SJCRH30 (cell line): ENCODE data around the gene ACTN4. TPM values are rescaled to one million over a fixed set of nuclear protein-coding genes. Genes with fewer than 3 reads are reported as not detected.

Experiments used
- DNase-seq, 2 experiments: peaks; one replicate each; pipeline ENCODE4 v3.0.0-alpha.2; 2015 to 2020
- H3K27ac ChIP-seq: fragments of 250-450 bp; sonication (Bioruptor Pico); 2 replicates; pipeline ENCODE4 v1.5.1; 2020; ENCODE audit warnings: mild to moderate bottlenecking, moderate library complexity
- H3K27me3 ChIP-seq: fragments of 250-450 bp; sonication (Bioruptor Pico); 2 replicates; pipeline ENCODE4 v1.5.1; 2020; ENCODE audit warnings: mild to moderate bottlenecking, moderate library complexity
- H3K36me3 ChIP-seq: fragments of 250-450 bp; sonication (Bioruptor Pico); 2 replicates; pipeline ENCODE4 v1.5.1; 2020; ENCODE audit warnings: mild to moderate bottlenecking, moderate library complexity
- H3K4me1 ChIP-seq: fragments of 250-450 bp; sonication (Bioruptor Pico); 2 replicates; pipeline ENCODE4 v1.5.1; 2020; ENCODE audit warnings: mild to moderate bottlenecking, moderate library complexity
- H3K4me3 ChIP-seq: fragments of 250-450 bp; sonication (Bioruptor Pico); 2 replicates; pipeline ENCODE4 v1.5.1; 2020; ENCODE audit warnings: mild to moderate bottlenecking, moderate library complexity
- H3K9me3 ChIP-seq: fragments of 250-450 bp; sonication (Bioruptor Pico); replicated peaks from 2 replicates; pipeline ENCODE4 v1.5.1; 2020; ENCODE audit warnings: mild to moderate bottlenecking, moderate library complexity
- total RNA-seq: library from RNA; depleted of rRNA; stranded (reverse); fragments of >200 nt; shearing (Covaris generic); gene quantifications from 2 replicates; pipeline ENCODE4 v1.2.3, GENCODE V29; 2014

The ACTN4 gene
- total RNA-seq, 1 experiment from 2014 or later = 192 TPM

DNA sequence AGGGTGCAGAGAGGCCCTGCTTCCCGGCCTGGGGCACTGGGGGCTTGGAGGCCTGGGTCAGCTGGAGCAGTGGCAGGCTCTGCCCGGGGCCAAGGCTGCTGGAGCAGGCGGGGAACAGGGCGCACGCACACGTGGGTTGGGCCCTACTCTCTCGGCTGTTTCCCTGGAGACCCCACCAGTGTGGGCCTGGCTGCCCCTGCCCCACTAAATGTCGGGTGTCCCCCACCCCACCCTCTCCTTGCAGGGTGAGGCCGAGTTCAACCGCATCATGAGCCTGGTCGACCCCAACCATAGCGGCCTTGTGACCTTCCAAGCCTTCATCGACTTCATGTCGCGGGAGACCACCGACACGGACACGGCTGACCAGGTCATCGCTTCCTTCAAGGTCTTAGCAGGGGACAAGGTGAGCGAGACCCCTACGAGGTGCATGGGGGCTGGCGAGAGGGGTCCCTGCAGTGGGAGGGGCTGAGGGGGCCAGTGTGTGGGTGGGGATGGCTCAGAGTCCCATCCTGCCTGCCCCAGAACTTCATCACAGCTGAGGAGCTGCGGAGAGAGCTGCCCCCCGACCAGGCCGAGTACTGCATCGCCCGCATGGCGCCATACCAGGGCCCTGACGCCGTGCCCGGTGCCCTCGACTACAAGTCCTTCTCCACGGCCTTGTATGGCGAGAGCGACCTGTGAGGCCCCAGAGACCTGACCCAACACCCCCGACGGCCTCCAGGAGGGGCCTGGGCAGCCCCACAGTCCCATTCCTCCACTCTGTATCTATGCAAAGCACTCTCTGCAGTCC is 81.5 kb downstream of the ACTN4 start:
- Histone ChIP-seq H3K27me3 (no peaks in the 10 kb centered on the region), H3K27ac (no peak overlapping the region), H3K4me1 (peaks cover 2% of the 10 kb centered on the region), H3K36me3 (peaks cover 60% of the 10 kb centered on the region), H3K4me3 (no peak overlapping the region), H3K9me3 (no peaks in the 10 kb centered on the region)
- no peak for DNase-seq

GRCh38 chr19:38729653-38730469 is 82.4 kb downstream of the ACTN4 start:
- H3K4me1 ChIP-seq = peaks cover 11% of the 10 kb centered on the region
- peaks cover 53% of the 10 kb centered on the region for H3K36me3 ChIP-seq
- H3K4me3 ChIP-seq = no peak overlapping the region
- no peaks in the 10 kb centered on the region for H3K27me3 ChIP-seq
- no peak overlapping the region for H3K27ac ChIP-seq
- no peaks in the 10 kb centered on the region for H3K9me3 ChIP-seq
- DNase-seq = peak; percentile 87

- DNase-seq = no peak
- Histone ChIP-seq H3K9me3 (no peaks in the 10 kb centered on the region), H3K27me3 (no peaks in the 10 kb centered on the region), H3K4me3 (no peak overlapping the region), H3K36me3 (peaks cover 49% of the 10 kb centered on the region), H3K4me1 (peaks cover 13% of the 10 kb centered on the region), H3K27ac (no peak overlapping the region)
Observed at GRCh38 chr19:38730470-38730730, 83.0 kb downstream of the ACTN4 start.

DNA sequence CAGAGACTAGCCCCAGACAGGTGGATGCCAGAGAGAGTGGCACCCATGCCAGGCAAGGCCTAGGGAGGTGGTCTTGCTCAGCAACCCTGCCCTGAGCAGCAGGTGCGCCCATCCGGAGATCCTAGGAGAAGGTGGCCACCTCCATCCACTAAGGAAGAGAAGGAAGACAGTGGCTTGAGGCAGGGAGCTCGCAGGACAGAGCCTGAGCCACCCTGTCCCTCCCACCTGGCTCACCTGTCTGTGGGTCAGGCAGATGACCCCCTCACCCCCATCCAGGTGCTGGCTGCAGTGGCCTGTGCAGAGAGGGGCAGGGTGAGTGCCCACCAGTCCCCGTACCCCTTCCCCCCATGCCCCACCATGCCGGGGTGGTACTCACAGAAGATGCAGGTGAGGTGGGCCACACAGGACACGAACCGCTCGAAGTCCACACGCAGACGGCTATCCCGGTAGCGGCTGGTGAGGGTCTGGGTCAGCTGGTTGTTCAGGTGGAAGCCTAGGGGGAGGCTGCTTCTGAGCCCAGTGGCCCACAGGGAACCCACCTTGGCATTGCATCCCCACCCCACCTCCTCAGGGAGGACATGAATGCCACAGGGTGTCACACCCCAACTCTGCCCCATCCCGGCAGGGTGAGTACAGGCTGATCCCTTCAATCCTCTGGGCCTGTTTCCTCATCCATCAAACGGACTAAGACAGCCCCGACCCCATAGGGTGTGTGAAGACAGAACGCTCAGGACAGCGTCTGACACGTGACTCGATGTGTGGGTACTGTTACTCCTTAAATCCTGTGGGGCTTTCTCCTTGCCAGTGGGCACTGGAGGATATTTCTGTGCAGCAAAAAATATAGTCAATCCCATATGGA is 83.5 kb downstream of the ACTN4 start:
- Histone ChIP-seq H3K27ac (no peak overlapping the region), H3K27me3 (no peaks in the 10 kb centered on the region), H3K4me3 (no peak overlapping the region), H3K36me3 (peaks cover 43% of the 10 kb centered on the region), H3K4me1 (peaks cover 13% of the 10 kb centered on the region), H3K9me3 (no peaks in the 10 kb centered on the region)
- DNase-seq = no peak

DNA sequence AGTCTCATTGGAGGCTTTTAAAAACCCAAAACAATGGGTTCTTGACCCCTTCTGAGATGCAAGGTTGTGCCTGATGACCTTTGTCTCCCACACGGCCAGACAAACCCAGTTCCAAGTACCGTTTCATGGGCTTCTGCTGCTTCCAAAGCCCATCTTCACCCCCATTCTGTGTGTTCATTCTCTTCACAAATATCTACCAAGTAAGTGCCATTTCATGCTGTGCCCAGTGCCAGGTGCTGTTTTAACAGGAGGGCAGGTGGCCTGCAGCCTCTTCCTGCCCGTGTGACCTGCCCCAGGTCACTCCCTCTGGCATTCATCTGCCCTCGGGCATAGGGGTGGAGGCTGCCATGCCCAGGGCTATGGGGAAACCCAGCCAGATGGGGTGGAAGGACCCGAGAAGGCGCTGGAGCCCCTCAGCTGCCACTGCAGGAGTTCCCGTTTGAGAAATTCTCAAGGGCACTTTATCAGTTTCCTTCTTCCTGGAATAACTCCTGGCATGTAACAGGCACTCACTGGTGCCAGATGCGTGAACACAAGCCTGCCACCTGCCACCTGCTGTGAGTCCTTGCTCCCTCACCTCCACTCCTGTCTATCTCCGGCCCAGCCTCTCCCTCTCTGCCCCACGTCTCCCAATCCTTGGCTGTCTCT is 84.3 kb downstream of the ACTN4 start:
- Histone ChIP-seq H3K9me3 (no peaks in the 10 kb centered on the region), H3K36me3 (peaks cover 37% of the 10 kb centered on the region), H3K4me1 (peaks cover 13% of the 10 kb centered on the region), H3K27me3 (no peaks in the 10 kb centered on the region), H3K27ac (no peak overlapping the region), H3K4me3 (no peak overlapping the region)
- no peak for DNase-seq

- H3K27me3 ChIP-seq = no peaks in the 10 kb centered on the region
- H3K9me3 ChIP-seq = no peaks in the 10 kb centered on the region
- H3K27ac ChIP-seq = no peak overlapping the region
- no peak overlapping the region for H3K4me3 ChIP-seq
- H3K4me1 ChIP-seq = peaks cover 13% of the 10 kb centered on the region
- no peak for DNase-seq
- peaks cover 29% of the 10 kb centered on the region for H3K36me3 ChIP-seq
Observed at GRCh38 chr19:38733241-38733492, 85.7 kb downstream of the ACTN4 start.

- no peaks in the 10 kb centered on the region for H3K27me3 ChIP-seq
- no peak overlapping the region for H3K4me3 ChIP-seq
- H3K27ac ChIP-seq = no peak overlapping the region
- H3K36me3 ChIP-seq = peaks cover 27% of the 10 kb centered on the region
- no peak for DNase-seq
- H3K9me3 ChIP-seq = no peaks in the 10 kb centered on the region
- peaks cover 13% of the 10 kb centered on the region for H3K4me1 ChIP-seq
Observed at GRCh38 chr19:38733493-38734175, 86.2 kb downstream of the ACTN4 start.

GRCh38 chr19:38734176-38734425 is 86.7 kb downstream of the ACTN4 start:
- H3K27ac ChIP-seq = no peak overlapping the region
- no peak overlapping the region for H3K4me3 ChIP-seq
- H3K4me1 ChIP-seq = peaks cover 13% of the 10 kb centered on the region
- peaks cover 25% of the 10 kb centered on the region for H3K36me3 ChIP-seq
- H3K27me3 ChIP-seq = no peaks in the 10 kb centered on the region
- H3K9me3 ChIP-seq = no peaks in the 10 kb centered on the region
- no peak for DNase-seq

- H3K27ac ChIP-seq = no peak overlapping the region
- DNase-seq = peak; percentile 55 to 75
Observed at GRCh38 chr19:38734426-38735256, 87.2 kb downstream of the ACTN4 start.

DNA sequence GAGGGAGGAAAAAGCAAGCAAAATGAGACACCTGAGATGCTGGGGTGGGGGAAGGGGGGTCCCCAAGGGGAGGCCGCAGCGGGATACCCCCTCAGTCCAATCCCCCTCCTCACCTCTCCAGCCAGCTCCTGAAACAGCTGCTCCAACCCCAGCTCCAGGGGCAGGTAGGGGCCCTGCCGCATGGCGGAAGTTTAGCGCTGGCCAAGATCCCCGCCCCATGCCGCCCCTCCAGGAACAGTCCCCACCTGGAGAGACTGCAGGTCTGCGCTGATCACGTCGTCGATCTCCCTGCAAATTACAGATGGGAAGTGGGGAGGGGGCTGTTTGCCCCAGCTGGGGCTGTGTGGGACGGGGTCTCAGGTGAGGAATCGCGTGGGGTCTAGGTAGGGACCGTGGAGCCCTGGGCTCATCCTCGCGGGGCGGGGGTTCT is 87.8 kb downstream of the ACTN4 start:
- H3K4me1 ChIP-seq = peaks cover 13% of the 10 kb centered on the region
- H3K4me3 ChIP-seq = no peak overlapping the region
- peaks cover 19% of the 10 kb centered on the region for H3K36me3 ChIP-seq
- H3K9me3 ChIP-seq = no peaks in the 10 kb centered on the region
- no peak for DNase-seq
- H3K27me3 ChIP-seq = no peaks in the 10 kb centered on the region
- no peak overlapping the region for H3K27ac ChIP-seq

More at GRCh38 chr19:38734426-38735256, 87.2 kb downstream of the ACTN4 start:
- H3K4me1 ChIP-seq = peaks cover 13% of the 10 kb centered on the region
- no peaks in the 10 kb centered on the region for H3K27me3 ChIP-seq
- no peaks in the 10 kb centered on the region for H3K9me3 ChIP-seq
- peaks cover 24% of the 10 kb centered on the region for H3K36me3 ChIP-seq
- no peak overlapping the region for H3K4me3 ChIP-seq

DNA sequence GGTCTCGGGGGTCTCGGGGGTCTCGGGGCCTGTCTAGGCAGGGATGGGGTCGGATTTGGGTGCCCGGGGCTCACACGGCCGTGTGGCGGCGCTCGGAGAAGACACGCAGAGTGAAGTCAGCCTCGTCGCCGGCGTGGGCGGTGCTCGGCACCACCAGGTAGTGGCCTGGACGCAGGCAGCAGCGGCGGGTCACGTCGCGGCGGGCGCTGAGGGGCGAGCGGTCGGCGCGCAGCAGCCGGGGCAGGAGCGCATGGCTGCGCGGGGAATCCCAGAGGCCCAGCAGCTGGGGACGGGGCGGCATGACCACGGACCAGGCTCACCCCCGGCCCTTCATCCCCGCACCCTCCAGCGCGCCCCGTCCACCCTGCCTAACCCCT is 88.6 kb downstream of the ACTN4 start:
- Histone ChIP-seq H3K9me3 (no peaks in the 10 kb centered on the region), H3K4me3 (peak overlapping the region; percentile 22; the same call in 1 of the 2 replicates), H3K4me1 (peaks cover 13% of the 10 kb centered on the region), H3K27me3 (no peaks in the 10 kb centered on the region), H3K36me3 (peaks cover 13% of the 10 kb centered on the region), H3K27ac (no peak overlapping the region)
- no peak for DNase-seq

- peak in 1 of 2 experiments; percentile 47 for DNase-seq
- no peaks in the 10 kb centered on the region for H3K9me3 ChIP-seq
Observed at GRCh38 chr19:38736413-38737280, 89.2 kb downstream of the ACTN4 start.

GRCh38 chr19:38737281-38737865 is 89.9 kb downstream of the ACTN4 start:
- DNase-seq = no peak
- Histone ChIP-seq H3K27me3 (no peaks in the 10 kb centered on the region), H3K4me3 (no peak overlapping the region), H3K4me1 (peaks cover 13% of the 10 kb centered on the region), H3K36me3 (no peaks in the 10 kb centered on the region), H3K9me3 (no peaks in the 10 kb centered on the region), H3K27ac (no peak overlapping the region)

More at GRCh38 chr19:38736413-38737280, 89.2 kb downstream of the ACTN4 start:
- Histone ChIP-seq H3K27ac (no peak overlapping the region), H3K4me3 (no peak overlapping the region), H3K27me3 (no peaks in the 10 kb centered on the region), H3K4me1 (peaks cover 13% of the 10 kb centered on the region), H3K36me3 (peaks cover 7% of the 10 kb centered on the region)
